Osteocyte (in vitro differentiated cells): ENCODE measurements around the gene CYP27A1. TPM values are rescaled to one million over a fixed set of nuclear protein-coding genes. Genes with fewer than 3 reads are reported as not detected.

ENCODE experiments used
- DNase-seq: peaks from one replicate; pipeline ENCODE4 v3.0.0; 2021; ENCODE audit warnings: mixed read lengths; ENCODE audit not compliant: unreplicated experiment; ENCODE audit errors: extremely low spot score
- H3K27ac Mint-ChIP-seq: one replicate; pipeline ENCODE4 v1.8.0; 2021; ENCODE audit warnings: mild to moderate bottlenecking, mixed read lengths; ENCODE audit not compliant: unreplicated experiment
- H3K27me3 Mint-ChIP-seq: one replicate; pipeline ENCODE4 v1.8.0; 2021; ENCODE audit warnings: mixed read lengths; ENCODE audit not compliant: unreplicated experiment
- H3K36me3 Mint-ChIP-seq: one replicate; pipeline ENCODE4 v1.8.0; 2021; ENCODE audit warnings: mixed read lengths; ENCODE audit not compliant: unreplicated experiment
- H3K4me1 Mint-ChIP-seq: one replicate; pipeline ENCODE4 v1.8.0; 2021; ENCODE audit warnings: mixed read lengths; ENCODE audit not compliant: unreplicated experiment
- H3K4me3 Mint-ChIP-seq: one replicate; pipeline ENCODE4 v1.8.0; 2021; ENCODE audit warnings: mild to moderate bottlenecking, moderate library complexity, mixed read lengths; ENCODE audit not compliant: unreplicated experiment
- H3K9me3 Mint-ChIP-seq: one replicate; pipeline ENCODE4 v1.8.0; 2021; ENCODE audit warnings: mixed read lengths; ENCODE audit not compliant: unreplicated experiment
- CTCF ChIP-seq: fragments of 200-600 bp; sonication (generic); IDR thresholded peaks from 2 replicates; pipeline ENCODE4 v1.5.0; 2021; ENCODE audit warnings: antibody characterized with exemption, mild to moderate bottlenecking, moderate library complexity
- total RNA-seq: library from RNA; stranded (reverse); gene quantifications from 2 replicates; pipeline ENCODE4 v1.2.1, GENCODE V29; 2021

The CYP27A1 gene
- total RNA-seq, 1 donor from 2014 or later: 3.2 TPM

- no peak overlapping the region for H3K27ac Mint-ChIP-seq
- TF ChIP-seq CTCF: no peak
Measured at GRCh38 chr2:218850796-218851195, 68.8 kb downstream of the CYP27A1 start.

GRCh38 chr2:218851286-218851685 lies 69.3 kb downstream of the CYP27A1 start:
- peaks cover 50% of the 10 kb centered on the region for H3K27me3 Mint-ChIP-seq
- no peak overlapping the region for H3K27ac Mint-ChIP-seq
- H3K4me3 Mint-ChIP-seq: no peak overlapping the region
- no peaks in the 10 kb centered on the region for H3K9me3 Mint-ChIP-seq
- no peaks in the 10 kb centered on the region for H3K36me3 Mint-ChIP-seq
- H3K4me1 Mint-ChIP-seq: peaks cover 16% of the 10 kb centered on the region
- TF ChIP-seq CTCF: no peak
- no peak for DNase-seq

More at GRCh38 chr2:218850796-218851195, 68.8 kb downstream of the CYP27A1 start:
- no peaks in the 10 kb centered on the region for H3K36me3 Mint-ChIP-seq
- H3K27me3 Mint-ChIP-seq: peaks cover 46% of the 10 kb centered on the region
- H3K9me3 Mint-ChIP-seq: no peaks in the 10 kb centered on the region
- peaks cover 11% of the 10 kb centered on the region for H3K4me1 Mint-ChIP-seq
- no peak overlapping the region for H3K4me3 Mint-ChIP-seq
- DNase-seq: no peak

GRCh38 chr2:218852911-218853667 lies 71.1 kb downstream of the CYP27A1 start:
- H3K27ac Mint-ChIP-seq: no peak overlapping the region
- DNase-seq: no peak

GRCh38 chr2:218853766-218854165 lies 71.8 kb downstream of the CYP27A1 start:
- no peak overlapping the region for H3K4me3 Mint-ChIP-seq
- H3K4me1 Mint-ChIP-seq: peaks cover 28% of the 10 kb centered on the region
- no peak overlapping the region for H3K27ac Mint-ChIP-seq
- H3K9me3 Mint-ChIP-seq: no peaks in the 10 kb centered on the region
- H3K27me3 Mint-ChIP-seq: peaks cover 58% of the 10 kb centered on the region
- DNase-seq: no peak
- no peaks in the 10 kb centered on the region for H3K36me3 Mint-ChIP-seq
- no peak for TF ChIP-seq CTCF

More at GRCh38 chr2:218852911-218853667, 71.1 kb downstream of the CYP27A1 start:
- H3K27me3 Mint-ChIP-seq: peaks cover 51% of the 10 kb centered on the region
- H3K4me3 Mint-ChIP-seq: no peak overlapping the region
- TF ChIP-seq CTCF: peak; percentile 72
- H3K9me3 Mint-ChIP-seq: no peaks in the 10 kb centered on the region
- no peaks in the 10 kb centered on the region for H3K36me3 Mint-ChIP-seq
- H3K4me1 Mint-ChIP-seq: peaks cover 23% of the 10 kb centered on the region

- Mint-ChIP-seq H3K27me3 (peaks cover 64% of the 10 kb centered on the region), H3K36me3 (no peaks in the 10 kb centered on the region), H3K4me3 (no peak overlapping the region), H3K9me3 (no peaks in the 10 kb centered on the region), H3K27ac (no peak overlapping the region), H3K4me1 (peaks cover 33% of the 10 kb centered on the region)
- no peak for TF ChIP-seq CTCF
- DNase-seq: no peak
Measured at GRCh38 chr2:218854860-218855259, 72.9 kb downstream of the CYP27A1 start.
